ENCODE measurements around the gene CDC14A. TPM values are rescaled to one million over a fixed set of nuclear protein-coding genes. Genes with fewer than 3 reads are reported as not detected.

CDC14A gene
- total RNA-seq, 1 donor from 2014 or later = 12.9 TPM

DNA sequence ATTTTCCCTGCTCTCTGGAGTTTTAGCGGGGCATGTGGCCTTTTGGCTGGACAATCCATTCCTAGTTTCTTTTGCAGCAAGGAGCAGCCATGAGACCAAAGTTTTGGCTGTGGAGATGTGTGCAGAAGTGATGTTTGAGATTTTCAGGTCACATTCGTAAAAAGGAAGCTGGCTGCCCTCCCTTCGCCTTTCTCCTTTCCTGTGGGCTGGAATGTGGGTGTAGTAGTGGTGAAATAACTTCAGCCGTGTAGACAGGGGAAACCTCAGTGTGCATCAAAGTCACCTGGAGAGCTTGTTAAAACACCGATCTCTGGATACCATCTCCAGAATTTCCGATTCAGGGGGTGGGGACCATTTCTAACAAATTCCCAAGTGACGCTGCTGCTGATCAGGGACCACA is 180.3 kb downstream of the CDC14A start:
- TF ChIP-seq, protein P1, sequence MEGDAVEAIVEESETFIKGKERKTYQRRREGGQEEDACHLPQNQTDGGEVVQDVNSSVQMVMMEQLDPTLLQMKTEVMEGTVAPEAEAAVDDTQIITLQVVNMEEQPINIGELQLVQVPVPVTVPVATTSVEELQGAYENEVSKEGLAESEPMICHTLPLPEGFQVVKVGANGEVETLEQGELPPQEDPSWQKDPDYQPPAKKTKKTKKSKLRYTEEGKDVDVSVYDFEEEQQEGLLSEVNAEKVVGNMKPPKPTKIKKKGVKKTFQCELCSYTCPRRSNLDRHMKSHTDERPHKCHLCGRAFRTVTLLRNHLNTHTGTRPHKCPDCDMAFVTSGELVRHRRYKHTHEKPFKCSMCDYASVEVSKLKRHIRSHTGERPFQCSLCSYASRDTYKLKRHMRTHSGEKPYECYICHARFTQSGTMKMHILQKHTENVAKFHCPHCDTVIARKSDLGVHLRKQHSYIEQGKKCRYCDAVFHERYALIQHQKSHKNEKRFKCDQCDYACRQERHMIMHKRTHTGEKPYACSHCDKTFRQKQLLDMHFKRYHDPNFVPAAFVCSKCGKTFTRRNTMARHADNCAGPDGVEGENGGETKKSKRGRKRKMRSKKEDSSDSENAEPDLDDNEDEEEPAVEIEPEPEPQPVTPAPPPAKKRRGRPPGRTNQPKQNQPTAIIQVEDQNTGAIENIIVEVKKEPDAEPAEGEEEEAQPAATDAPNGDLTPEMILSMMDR (IDR thresholded peaks at IDR 0.05; ENCODE audit: unreplicated experiment) = no peak
- no peak for DNase-seq (ENCODE audit: low spot score)
- Mint-ChIP-seq H3K36me3 (ENCODE audit: low read depth, unreplicated experiment) (no peaks in the 10 kb centered on the region), H3K27ac (ENCODE audit: unreplicated experiment) (no peak overlapping the region), H3K4me1 (ENCODE audit: unreplicated experiment) (no peaks in the 10 kb centered on the region), H3K4me3 (ENCODE audit: unreplicated experiment) (no peak overlapping the region), H3K27me3 (ENCODE audit: unreplicated experiment) (peaks cover 5% of the 10 kb centered on the region), H3K9me3 (ENCODE audit: unreplicated experiment) (no peaks in the 10 kb centered on the region)

DNA sequence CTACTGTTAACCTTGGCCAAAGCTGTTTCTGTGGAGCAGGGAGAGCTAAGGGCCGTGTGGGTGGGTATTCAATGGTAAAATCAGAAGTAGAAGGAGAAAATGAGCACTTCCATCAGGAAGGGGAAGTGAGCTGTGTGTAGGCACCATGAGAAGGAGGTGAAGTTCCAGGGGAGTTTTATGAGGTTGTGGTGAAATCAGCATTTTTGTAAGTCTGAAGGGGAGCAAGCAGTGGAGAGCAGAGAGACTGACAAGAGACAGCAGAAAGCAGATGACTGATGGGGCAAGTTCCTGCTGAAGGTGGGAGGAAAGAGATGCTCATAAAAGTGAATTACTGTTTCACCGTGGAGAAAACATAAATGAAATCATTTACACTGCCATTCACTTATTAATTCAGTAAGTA is 183.0 kb downstream of the CDC14A start:
- DNase-seq (ENCODE audit: low spot score) = no peak
- no peaks in the 10 kb centered on the region for H3K9me3 Mint-ChIP-seq (ENCODE audit: unreplicated experiment)
- H3K4me3 Mint-ChIP-seq (ENCODE audit: unreplicated experiment) = no peak overlapping the region
- no peaks in the 10 kb centered on the region for H3K36me3 Mint-ChIP-seq (ENCODE audit: low read depth, unreplicated experiment)
- H3K4me1 Mint-ChIP-seq (ENCODE audit: unreplicated experiment) = peaks cover 3% of the 10 kb centered on the region
- H3K27me3 Mint-ChIP-seq (ENCODE audit: unreplicated experiment) = peaks cover 16% of the 10 kb centered on the region
- TF ChIP-seq, protein P1 (IDR thresholded peaks at IDR 0.05; ENCODE audit: unreplicated experiment) = no peak
- H3K27ac Mint-ChIP-seq (ENCODE audit: unreplicated experiment) = no peak overlapping the region

DNA sequence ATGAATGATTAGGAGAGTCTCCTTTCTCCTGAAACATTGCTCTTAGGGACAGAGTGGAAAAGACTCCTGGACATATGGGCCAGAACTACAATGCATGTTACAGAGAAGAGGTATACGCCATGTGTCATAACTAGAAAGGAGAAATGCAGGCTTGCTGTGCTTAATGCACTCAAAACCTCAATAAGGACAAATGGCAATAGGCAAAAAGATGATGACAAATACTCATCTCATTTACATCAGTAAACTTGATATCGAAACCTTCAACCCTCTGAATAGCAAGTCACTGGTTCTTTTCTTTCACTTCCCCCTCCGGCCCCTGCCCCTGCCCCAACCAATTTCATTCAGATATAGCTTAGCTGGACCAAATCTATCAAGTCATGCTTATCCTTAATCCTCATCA is 183.7 kb downstream of the CDC14A start:
- H3K36me3 Mint-ChIP-seq (ENCODE audit: low read depth, unreplicated experiment) = no peaks in the 10 kb centered on the region
- H3K4me1 Mint-ChIP-seq (ENCODE audit: unreplicated experiment) = peaks cover 3% of the 10 kb centered on the region
- H3K27ac Mint-ChIP-seq (ENCODE audit: unreplicated experiment) = no peak overlapping the region
- TF ChIP-seq, protein P1 (IDR thresholded peaks at IDR 0.05; ENCODE audit: unreplicated experiment) = no peak
- no peak for DNase-seq (ENCODE audit: low spot score)
- H3K27me3 Mint-ChIP-seq (ENCODE audit: unreplicated experiment) = peaks cover 19% of the 10 kb centered on the region
- H3K4me3 Mint-ChIP-seq (ENCODE audit: unreplicated experiment) = no peak overlapping the region
- H3K9me3 Mint-ChIP-seq (ENCODE audit: unreplicated experiment) = no peaks in the 10 kb centered on the region

DNA sequence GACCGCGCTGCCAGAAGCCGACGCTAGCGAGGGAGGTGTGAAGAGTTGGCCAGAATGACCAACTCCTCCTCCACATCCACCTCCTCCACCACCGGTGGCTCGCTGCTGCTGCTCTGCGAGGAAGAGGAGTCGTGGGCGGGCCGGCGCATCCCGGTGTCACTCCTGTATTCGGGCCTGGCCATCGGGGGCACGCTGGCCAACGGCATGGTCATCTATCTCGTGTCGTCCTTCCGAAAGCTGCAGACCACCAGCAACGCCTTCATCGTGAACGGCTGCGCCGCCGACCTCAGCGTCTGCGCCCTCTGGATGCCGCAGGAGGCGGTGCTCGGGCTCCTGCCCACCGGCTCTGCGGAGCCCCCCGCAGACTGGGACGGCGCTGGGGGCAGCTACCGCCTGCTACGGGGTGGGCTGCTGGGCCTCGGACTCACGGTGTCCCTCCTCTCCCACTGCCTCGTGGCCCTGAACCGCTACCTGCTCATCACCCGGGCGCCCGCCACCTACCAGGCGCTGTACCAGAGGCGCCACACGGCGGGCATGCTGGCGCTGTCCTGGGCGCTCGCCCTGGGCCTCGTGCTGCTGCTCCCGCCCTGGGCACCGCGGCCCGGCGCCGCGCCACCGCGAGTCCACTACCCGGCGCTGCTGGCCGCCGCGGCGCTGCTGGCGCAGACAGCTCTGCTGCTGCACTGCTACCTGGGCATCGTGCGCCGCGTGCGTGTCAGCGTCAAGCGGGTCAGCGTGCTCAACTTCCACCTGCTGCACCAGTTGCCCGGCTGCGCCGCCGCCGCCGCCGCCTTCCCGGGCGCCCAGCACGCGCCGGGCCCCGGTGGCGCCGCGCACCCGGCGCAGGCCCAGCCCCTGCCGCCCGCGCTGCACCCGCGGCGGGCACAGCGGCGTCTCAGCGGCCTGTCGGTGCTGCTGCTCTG is 186.9 kb downstream of the CDC14A start:
- H3K4me3 Mint-ChIP-seq (ENCODE audit: unreplicated experiment) = no peak overlapping the region
- TF ChIP-seq, protein P1 (IDR thresholded peaks at IDR 0.05; ENCODE audit: unreplicated experiment) = no peak
- H3K36me3 Mint-ChIP-seq (ENCODE audit: low read depth, unreplicated experiment) = no peaks in the 10 kb centered on the region
- no peak overlapping the region for H3K27ac Mint-ChIP-seq (ENCODE audit: unreplicated experiment)
- H3K4me1 Mint-ChIP-seq (ENCODE audit: unreplicated experiment) = peaks cover 3% of the 10 kb centered on the region
- peaks cover 19% of the 10 kb centered on the region for H3K27me3 Mint-ChIP-seq (ENCODE audit: unreplicated experiment)
- H3K9me3 Mint-ChIP-seq (ENCODE audit: unreplicated experiment) = no peaks in the 10 kb centered on the region
- DNase-seq (ENCODE audit: low spot score) = peak; percentile 24
